ENCODE results near the gene GGA2.
"Not testable (repeated sequence)": the region's sequence is repeated elsewhere in the genome, so short reads cannot be mapped to it uniquely, and the experiment has no call there.

The GGA2 gene

DNA sequence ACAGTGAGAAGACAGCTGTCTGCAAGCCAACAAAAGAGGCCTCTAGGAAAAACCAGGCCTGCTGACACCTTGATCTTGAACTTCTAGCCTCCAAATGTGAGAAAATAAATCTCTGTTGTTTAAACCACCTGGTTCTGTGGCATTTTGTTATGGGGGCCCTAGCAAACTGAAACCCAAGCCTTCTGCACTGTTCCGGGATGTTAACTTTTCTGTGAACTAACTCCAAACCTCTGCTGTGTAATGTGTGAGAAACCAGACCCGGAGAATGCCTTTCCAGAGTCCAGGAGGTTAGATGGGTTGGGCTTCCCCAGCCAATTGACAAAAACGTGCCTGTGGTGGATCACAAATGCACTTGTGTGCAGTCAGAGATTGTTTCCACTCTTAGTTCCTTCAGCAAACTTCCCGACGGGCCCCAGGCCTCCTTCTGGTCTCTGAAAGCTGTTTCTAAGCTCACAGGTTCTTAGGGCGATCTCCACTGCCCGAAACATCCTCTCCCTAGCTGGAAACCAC lies 13.6 kb upstream of the GGA2 start:
- no peak for DNase-seq (ENCODE audit: low read depth in 2 of 2)

DNA sequence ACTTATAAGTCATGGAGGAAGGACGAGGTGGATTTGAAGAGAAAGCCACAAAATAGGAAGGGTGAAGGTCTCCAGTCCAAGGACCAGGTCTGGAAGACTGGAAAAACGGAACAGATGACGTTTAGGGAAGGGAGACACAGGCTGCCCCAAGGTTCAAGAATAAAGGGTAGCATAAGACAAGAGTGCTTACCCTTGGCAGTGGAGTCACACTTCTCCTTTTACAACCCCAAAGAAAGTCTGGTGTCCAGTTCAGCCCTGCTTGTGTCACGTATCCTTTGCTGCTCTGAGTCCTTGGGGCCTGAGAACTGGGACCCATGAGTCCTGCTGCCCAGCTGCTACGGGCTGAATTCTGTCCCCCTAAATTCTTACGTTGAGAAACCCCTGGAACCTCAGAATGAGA lies 13.0 kb upstream of the GGA2 start:
- no peak for DNase-seq (ENCODE audit: low read depth in 2 of 2)

DNA sequence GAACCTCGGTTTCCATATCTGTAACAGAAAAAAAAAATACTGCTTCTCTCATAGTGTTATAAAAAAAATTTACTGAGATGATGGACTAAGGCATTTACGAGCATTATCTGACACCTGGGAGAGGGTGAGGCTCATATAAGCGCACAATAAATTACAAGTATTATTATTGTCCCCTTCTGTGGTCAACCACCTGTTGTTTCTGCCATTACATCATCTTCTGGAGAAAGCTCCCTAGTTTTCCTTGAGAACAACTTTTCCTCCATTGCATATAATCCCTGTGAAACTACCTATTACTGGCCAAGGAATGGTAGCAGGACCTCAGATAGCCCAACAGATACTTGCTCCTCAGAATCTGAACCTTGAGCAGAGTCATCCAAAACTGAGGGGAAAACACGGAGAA lies 11.7 kb upstream of the GGA2 start:
- no peak for DNase-seq (ENCODE audit: low read depth in 2 of 2)

DNA sequence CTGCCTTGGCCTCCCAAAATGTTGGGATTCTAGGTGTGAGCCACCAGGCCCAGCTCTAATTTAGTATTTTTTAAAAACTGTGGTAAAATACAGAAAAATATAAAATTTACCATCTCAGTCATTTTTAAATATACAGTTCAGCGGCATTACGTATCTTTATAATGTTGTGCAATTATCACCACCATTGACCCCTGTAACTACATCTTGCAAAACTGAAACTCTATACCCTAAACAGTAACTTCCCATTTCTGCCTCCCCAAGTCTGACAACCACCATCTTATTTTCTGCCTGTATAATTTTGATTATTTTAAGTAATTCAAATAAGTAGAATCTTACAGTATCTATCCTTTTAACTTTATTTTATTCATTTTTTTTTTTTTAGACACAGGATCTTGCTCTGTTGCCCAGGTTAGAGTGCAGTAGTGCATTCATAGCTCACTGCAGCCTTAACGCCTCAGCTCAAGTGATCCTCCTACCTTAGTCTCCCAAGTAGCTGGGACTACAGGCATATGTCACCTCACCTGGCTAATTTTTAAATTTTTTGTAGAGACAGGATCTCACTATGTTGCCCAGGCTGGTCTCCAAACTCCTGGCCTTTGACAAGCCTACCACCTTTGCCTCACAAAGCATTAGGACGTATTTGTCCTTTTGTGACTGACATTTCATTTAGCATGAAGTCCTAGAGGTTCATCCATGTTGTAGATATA lies 10.9 kb upstream of the GGA2 start:
- DNase-seq (ENCODE audit: low read depth in 2 of 2), result no peak

- no peak for DNase-seq (ENCODE audit: low read depth in 2 of 2)
Observed at GRCh38 chr16:23520500-23520899, 10.2 kb upstream of the GGA2 start.

- DNase-seq (ENCODE audit: low read depth in 2 of 2), result no peak
Observed at GRCh38 chr16:23519282-23519681, 9.0 kb upstream of the GGA2 start.

GRCh38 chr16:23518435-23518891 lies 8.2 kb upstream of the GGA2 start:
- DNase-seq (ENCODE audit: low read depth in 2 of 2), result no peak

- DNase-seq (ENCODE audit: low read depth in 2 of 2), result no peak
Observed at GRCh38 chr16:23516366-23517137, 6.3 kb upstream of the GGA2 start.

GRCh38 chr16:23515881-23516280 lies 5.6 kb upstream of the GGA2 start:
- no peak for DNase-seq (ENCODE audit: low read depth in 2 of 2)

GRCh38 chr16:23514381-23515152 lies 4.3 kb upstream of the GGA2 start:
- DNase-seq (ENCODE audit: low read depth in 2 of 2), result peak in 1 of 2 donors; percentile 14

DNA sequence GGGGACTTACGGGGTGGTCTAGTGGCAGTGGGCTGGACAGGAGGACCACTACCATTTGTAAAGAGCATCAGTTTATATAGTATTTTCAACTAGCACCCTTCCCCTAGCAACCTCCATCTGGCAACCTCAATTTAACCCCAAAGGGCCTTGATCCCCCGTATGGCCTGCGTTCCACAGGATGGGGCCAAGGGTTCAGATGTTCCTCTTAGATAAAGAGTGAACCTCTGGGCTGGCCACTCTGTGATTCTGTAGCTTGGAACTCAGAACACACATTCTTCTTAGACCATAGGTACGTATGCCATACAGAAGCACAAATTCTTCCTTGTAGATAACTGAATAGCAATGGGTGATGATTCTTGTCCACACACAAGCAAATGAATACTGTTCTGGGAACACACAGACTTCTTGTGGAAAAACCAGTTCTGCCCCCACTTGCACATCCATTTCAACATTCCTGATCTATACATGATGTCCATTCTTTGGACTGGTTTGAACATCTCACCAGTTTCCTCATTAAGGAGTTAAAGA lies 1.9 kb upstream of the GGA2 start:
- DNase-seq (ENCODE audit: low read depth in 2 of 2), result no peak

DNA sequence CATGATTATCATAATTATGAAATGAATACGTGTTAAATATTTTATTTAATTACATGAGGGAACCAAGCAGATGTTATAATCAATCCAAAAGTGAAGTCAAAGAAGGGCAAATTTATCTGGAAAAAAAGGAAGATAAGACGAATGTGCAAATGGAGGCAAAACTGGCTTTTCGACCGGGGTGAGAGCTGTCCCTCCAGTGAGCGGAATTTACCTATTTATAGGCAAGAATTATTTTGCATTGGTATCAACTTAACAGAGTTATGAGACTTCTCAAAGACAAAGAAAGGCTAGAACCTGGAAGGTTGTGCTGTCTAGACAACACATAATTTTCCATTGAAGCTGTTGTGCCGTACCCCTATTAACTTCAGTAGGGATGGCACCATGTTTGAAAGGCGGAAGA lies 1.4 kb upstream of the GGA2 start:
- DNase-seq (ENCODE audit: low read depth in 2 of 2), result no peak

- not testable (repeated sequence) for DNase-seq (ENCODE audit: low read depth in 2 of 2)
Observed at GRCh38 chr16:23510915-23511270, 599 bp upstream of the GGA2 start.

DNA sequence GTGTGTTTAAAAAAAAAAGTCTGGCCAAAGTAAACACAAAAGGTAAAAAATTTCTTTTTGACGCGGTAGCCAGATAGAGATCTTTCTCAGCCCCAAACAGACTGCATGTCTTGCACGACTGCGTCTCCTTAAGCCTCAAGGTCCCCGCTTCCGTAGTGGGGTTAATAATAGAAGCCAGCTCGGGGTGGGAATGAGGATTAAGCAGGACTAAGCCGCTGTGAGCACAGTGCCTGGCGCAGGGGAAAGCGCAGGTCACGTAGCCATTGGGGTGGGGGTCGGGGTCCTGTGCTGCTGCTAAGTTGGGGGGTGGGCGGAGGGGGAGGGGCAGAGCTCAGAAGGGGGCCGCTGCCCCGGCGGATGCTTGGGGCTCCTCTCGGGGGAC lies 521 bp downstream of the GGA2 start:
- peak in 1 of 2 donors; percentile 14 for DNase-seq (ENCODE audit: low read depth in 2 of 2)

- DNase-seq (ENCODE audit: low read depth in 2 of 2), result no peak
Observed at GRCh38 chr16:23509441-23509754, 896 bp downstream of the GGA2 start.

- no peak for DNase-seq (ENCODE audit: low read depth in 2 of 2)
Observed at GRCh38 chr16:23508589-23509440, 1.5 kb downstream of the GGA2 start.

- no peak for DNase-seq (ENCODE audit: low read depth in 2 of 2)
Observed at GRCh38 chr16:23506606-23506994, 3.7 kb downstream of the GGA2 start.

DNA sequence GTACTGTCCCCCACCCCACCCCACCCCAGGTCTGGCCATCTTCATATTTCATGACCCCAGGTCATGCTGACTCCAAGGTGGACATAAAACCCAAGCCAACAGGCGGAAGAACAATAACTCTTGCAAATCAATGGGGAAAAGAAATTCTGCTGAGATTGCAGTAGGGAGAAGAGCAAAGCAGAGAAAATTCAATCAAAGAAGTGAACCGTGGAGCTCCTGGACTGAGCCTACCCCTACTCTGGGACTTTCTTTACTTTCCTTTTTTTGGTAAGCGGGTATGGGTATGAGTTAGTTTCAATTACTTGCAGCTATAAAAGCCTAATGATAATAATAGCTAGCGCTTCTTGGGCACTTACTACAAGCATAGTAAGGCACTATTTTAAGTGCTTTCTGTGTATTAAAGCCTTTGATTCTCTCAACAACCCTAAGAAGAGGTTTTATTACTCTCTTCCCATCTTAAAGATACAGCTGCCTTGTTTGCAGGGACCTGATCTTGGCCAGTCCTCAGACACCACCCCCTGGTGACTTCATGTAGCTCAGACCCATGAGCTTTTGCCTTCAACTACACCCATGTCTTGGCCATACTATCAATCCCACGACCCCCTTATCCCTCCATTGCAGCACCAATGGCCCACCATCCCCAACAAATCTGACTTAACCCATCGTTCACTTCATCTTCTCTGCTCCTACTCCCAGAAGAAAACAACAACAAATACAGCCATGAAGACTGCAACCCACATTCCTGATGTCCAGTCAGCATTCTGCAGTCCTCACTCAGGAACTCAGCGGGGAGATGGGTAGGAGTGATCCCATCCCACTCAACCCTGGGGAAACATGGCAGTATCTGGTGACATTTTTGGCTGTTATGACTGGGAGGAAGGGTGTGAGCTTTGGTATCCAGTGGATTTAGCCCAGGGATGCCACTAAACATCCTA lies 4.4 kb downstream of the GGA2 start:
- no peak for DNase-seq (ENCODE audit: low read depth in 2 of 2)

DNA sequence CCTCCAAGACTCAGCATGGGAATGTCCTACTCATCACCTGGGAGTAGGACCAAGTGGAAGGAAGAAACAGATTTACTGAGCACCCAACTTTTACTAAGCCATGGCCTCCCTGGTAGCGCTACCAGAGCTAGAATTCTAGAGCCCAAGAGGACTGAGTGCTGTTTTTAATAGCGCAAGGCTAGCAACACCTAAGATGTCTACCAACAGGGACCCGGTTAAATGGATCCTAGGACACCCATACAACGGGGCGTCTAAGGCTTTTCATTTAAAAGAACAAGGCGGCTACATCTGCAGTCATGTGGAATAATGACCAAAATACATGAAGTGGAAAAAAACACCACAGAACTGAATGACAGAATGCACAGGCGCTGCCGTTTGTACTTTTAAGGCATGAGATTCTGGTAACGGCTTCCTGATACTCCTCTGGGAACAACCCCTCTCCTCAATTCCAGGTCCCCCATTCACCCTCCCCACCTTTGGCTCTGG lies 5.1 kb downstream of the GGA2 start:
- no peak for DNase-seq (ENCODE audit: low read depth in 2 of 2)
